NCI-H2081 (cell line): ENCODE results near the gene NKIRAS1.
A peak's percentile ranks its signal among the peaks of the same experiment; 100 is the strongest.
"Not testable (repeated sequence)": the region's sequence is repeated elsewhere in the genome, so short reads cannot be mapped to it uniquely, and the experiment has no call there.

Source experiments
- DNase-seq, 2 experiments: peaks; one replicate each; lab custom pipeline; 2025; lab: John Stamatoyannopoulos, UW

The NKIRAS1 gene

GRCh38 chr3:23904545-23904944, 12.2 kb downstream of the NKIRAS1 start:
- no peak for DNase-seq

GRCh38 chr3:23900744-23901143, 16.0 kb downstream of the NKIRAS1 start:
- no peak for DNase-seq

- no peak for DNase-seq
Observed at GRCh38 chr3:23895181-23895580, 21.6 kb downstream of the NKIRAS1 start.

- no peak for DNase-seq
Observed at GRCh38 chr3:23894254-23895061, 22.3 kb downstream of the NKIRAS1 start.

GRCh38 chr3:23889950-23890349, 26.8 kb downstream of the NKIRAS1 start:
- DNase-seq = no peak

- no peak for DNase-seq
Observed at GRCh38 chr3:23889386-23889785, 27.4 kb downstream of the NKIRAS1 start.

GRCh38 chr3:23888617-23889228, 28.1 kb downstream of the NKIRAS1 start:
- DNase-seq = peak in 1 of 2 experiments; percentile 4

- no peak for DNase-seq
Observed at GRCh38 chr3:23886311-23886710, 30.5 kb downstream of the NKIRAS1 start.

- no peak for DNase-seq
Observed at GRCh38 chr3:23885210-23885609, 31.6 kb downstream of the NKIRAS1 start.

GRCh38 chr3:23884481-23884880, 32.3 kb downstream of the NKIRAS1 start:
- no peak for DNase-seq

GRCh38 chr3:23882487-23882918, 34.3 kb downstream of the NKIRAS1 start:
- DNase-seq = no peak

- not testable (repeated sequence) for DNase-seq
Observed at GRCh38 chr3:23881993-23882392, 34.8 kb downstream of the NKIRAS1 start.

- peak in 1 of 2 experiments; percentile 9 for DNase-seq
Observed at GRCh38 chr3:23880703-23881339, 36.0 kb downstream of the NKIRAS1 start.

- DNase-seq = no peak
Observed at GRCh38 chr3:23879485-23879884, 37.3 kb downstream of the NKIRAS1 start.

- DNase-seq = no peak
Observed at GRCh38 chr3:23877329-23877980, 39.3 kb downstream of the NKIRAS1 start.

- DNase-seq = no peak
Observed at GRCh38 chr3:23876923-23877322, 39.9 kb downstream of the NKIRAS1 start.

GRCh38 chr3:23875113-23875725, 41.6 kb downstream of the NKIRAS1 start:
- DNase-seq = no peak

- no peak for DNase-seq
Observed at GRCh38 chr3:23874359-23875112, 42.3 kb downstream of the NKIRAS1 start.

GRCh38 chr3:23873941-23874340, 42.8 kb downstream of the NKIRAS1 start:
- no peak for DNase-seq

- DNase-seq = no peak
Observed at GRCh38 chr3:23872330-23872729, 44.5 kb downstream of the NKIRAS1 start.

- DNase-seq = not testable (repeated sequence)
Observed at GRCh38 chr3:23871361-23871760, 45.4 kb downstream of the NKIRAS1 start.
